HepG2 (cell line): ENCODE measurements around the gene SDR39U1. TPM values are rescaled to one million over a fixed set of nuclear protein-coding genes. Genes with fewer than 3 reads are reported as not detected.

ENCODE experiments used
- ATF1 ChIP-seq: IDR thresholded peaks from 2 replicates; pipeline ENCODE4 v1.6.1; 2016; ENCODE audit warnings: mild to moderate bottlenecking, control low read depth
- ELF1 ChIP-seq: sonication (generic); formaldehyde crosslinking; IDR thresholded peaks from 2 replicates; pipeline ENCODE4 v1.4.0; 2020; ENCODE audit warnings: missing genetic modification reagents
- ERF ChIP-seq: IDR thresholded peaks from 2 replicates; pipeline ENCODE4 v1.6.1; 2018; ENCODE audit warnings: missing biosample characterization, missing genetic modification reagents
- ETV5 ChIP-seq: IDR thresholded peaks from 2 replicates; pipeline ENCODE4 v1.6.1; 2018; ENCODE audit warnings: missing biosample characterization, missing genetic modification reagents, inconsistent platforms, borderline replicate concordance
- FOXK2 ChIP-seq: fragments of 450-650 bp; IDR thresholded peaks from 2 replicates; pipeline ENCODE4 v1.6.1; 2016
- MED1 ChIP-seq: sonication (generic); formaldehyde crosslinking; IDR thresholded peaks from 2 replicates; pipeline ENCODE4 v1.4.0; 2020; ENCODE audit warnings: missing genetic modification reagents
- NONO ChIP-seq, 2 experiments: fragments of 450-650 bp in 1 of 2; sonication (generic) in 1 of 2; formaldehyde crosslinking in 1 of 2; IDR thresholded peaks in 1 of 2; conservative IDR thresholded peaks in 1 of 2; 2 replicates each; pipeline versions ENCODE4 v1.6.1 to v1.8.0; 2017 to 2022; ENCODE audit warnings: mild to moderate bottlenecking in 1 of 2, missing genetic modification reagents in 1 of 2, moderate library complexity in 1 of 2
- POLR2AphosphoS5 ChIP-seq: IDR thresholded peaks from 2 replicates; pipeline ENCODE4 v1.6.1; 2012; ENCODE audit warnings: low read depth, low read length
- RXRB ChIP-seq: IDR thresholded peaks from 2 replicates; pipeline ENCODE4 v1.6.1; 2016; ENCODE audit warnings: borderline replicate concordance, missing genetic modification reagents, missing compliant biosample characterization
- SAFB2 ChIP-seq: sonication (generic); formaldehyde crosslinking; IDR thresholded peaks from 2 replicates; pipeline ENCODE4 v1.5.1; 2020; ENCODE audit warnings: missing genetic modification reagents, low read depth, mild to moderate bottlenecking, borderline replicate concordance
- SRF ChIP-seq: IDR thresholded peaks from 2 replicates; pipeline ENCODE4 v1.6.1; 2011; ENCODE audit warnings: mild to moderate bottlenecking, low read depth, low read length, moderate library complexity
- STAT5B ChIP-seq: sonication (generic); formaldehyde crosslinking; IDR thresholded peaks from 2 replicates; pipeline ENCODE4 v1.4.0; 2020; ENCODE audit warnings: missing genetic modification reagents
- TCF12 ChIP-seq, 2 experiments: fragments of 450-650 bp in 1 of 2; sonication (generic) in 1 of 2; formaldehyde crosslinking in 1 of 2; IDR thresholded peaks; 2 replicates each; pipeline versions ENCODE4 v1.6.1 to v1.8.0; 2017 to 2022; ENCODE audit warnings: antibody characterized with exemption in 1 of 2, mild to moderate bottlenecking in 1 of 2, missing genetic modification reagents in 1 of 2, moderate library complexity in 1 of 2
- TEAD3 ChIP-seq: optimal IDR thresholded peaks from 2 replicates; pipeline ENCODE3; 2016; ENCODE audit warnings: borderline replicate concordance
- TOE1 ChIP-seq: sonication (generic); formaldehyde crosslinking; IDR thresholded peaks from 2 replicates; pipeline ENCODE4 v1.4.0; 2020; ENCODE audit warnings: mild to moderate bottlenecking, missing genetic modification reagents
- ZGPAT ChIP-seq: IDR thresholded peaks from 2 replicates; pipeline ENCODE4 v1.6.1; 2016; ENCODE audit warnings: mild to moderate bottlenecking
- ZNF292 ChIP-seq: sonication (generic); formaldehyde crosslinking; IDR thresholded peaks from 2 replicates; pipeline ENCODE4 v1.8.1; 2022; ENCODE audit warnings: mild to moderate bottlenecking, low read depth, missing genetic modification reagents, borderline replicate concordance
- ZNF317 ChIP-seq: sonication (generic); formaldehyde crosslinking; IDR thresholded peaks from 2 replicates; pipeline ENCODE4 v1.5.0; 2020; ENCODE audit warnings: mild to moderate bottlenecking, missing genetic modification reagents
- ZNF367 ChIP-seq: sonication (generic); formaldehyde crosslinking; IDR thresholded peaks from 2 replicates; pipeline ENCODE4 v1.4.0; 2020; ENCODE audit warnings: missing genetic modification reagents, borderline replicate concordance
- ZNF407 ChIP-seq: sonication (generic); formaldehyde crosslinking; IDR thresholded peaks from one replicate; pipeline ENCODE4 v1.5.1; 2020; ENCODE audit warnings: mild to moderate bottlenecking, missing genetic modification reagents; ENCODE audit errors: not compliant biosample characterization
- ZNF737 ChIP-seq: sonication (generic); formaldehyde crosslinking; IDR thresholded peaks from 2 replicates; pipeline ENCODE4 v1.5.0; 2020; ENCODE audit warnings: missing genetic modification reagents, mild to moderate bottlenecking, borderline replicate concordance
- polyA plus RNA-seq, 8 experiments: library from polyadenylated mRNA; depleted of rRNA in 3 of 8; stranded (reverse) in 7 of 8; unstranded in 1 of 8; fragments of >200 nt; fragmentation: Illumina TruSeq in 4 of 8; extraction: Trizol in 4 of 8; gene quantifications; 2 replicates each; pipeline versions ENCODE4 v1.2.1 to v1.2.3, GENCODE V29; 2011 to 2016; ENCODE audit warnings: low read depth in 4 of 8, missing spikeins in 1 of 8, mixed read lengths in 1 of 8; ENCODE audit not compliant: insufficient read depth in 1 of 8
- total RNA-seq, 5 experiments: library from RNA; depleted of rRNA; stranded (reverse); fragments of >200 nt; fragmentation: Illumina TruSeq; extraction: Trizol; gene quantifications; 2 replicates each; pipeline ENCODE4 v1.2.3, GENCODE V29; 2016; ENCODE audit warnings: low read depth in 1 of 5

Gene SDR39U1
- total and polyA plus RNA-seq, 2 of the 13 experiments (the other 11 are each of a cell fraction or from before 2014, with no cell fraction given), result 34.4 to 129 TPM

GRCh38 chr14:24422694-24423601 is 19.6 kb downstream of the SDR39U1 start (continued):
- TF ChIP-seq ZNF407 (CRISPR knock-in tag) (peak; percentile 28), SRF (no peak), ZNF317 (CRISPR knock-in tag) (peak; percentile 95), NONO (IDR thresholded peaks at IDR 0.05) (no peak), NONO (CRISPR knock-in tag; conservative IDR thresholded peaks at IDR 0.05) (0 out of 2 replicates have a peak, but pooled peaks have one; percentile 12), ETV5 (CRISPR knock-in tag) (peak; percentile 38; the same call in 1 of the 2 replicates), ZNF367 (CRISPR knock-in tag) (no peak), ZGPAT (CRISPR knock-in tag) (no peak), TOE1 (CRISPR knock-in tag) (no peak), STAT5B (CRISPR knock-in tag) (no peak), TCF12 (IDR thresholded peaks at IDR 0.05) (no peak), TCF12 (CRISPR knock-in tag; IDR thresholded peaks at IDR 0.05) (no peak), ERF (CRISPR knock-in tag) (no peak), ATF1 (CRISPR knock-in tag) (no peak), ELF1 (peak; percentile 83), POLR2AphosphoS5 (no peak), ZNF292 (peak; percentile 34; the same call in 1 of the 2 replicates), MED1 (CRISPR knock-in tag) (no peak), RXRB (CRISPR knock-in tag) (peak; percentile 68; the same call in 1 of the 2 replicates), SAFB2 (CRISPR knock-in tag) (no peak), ZNF737 (CRISPR knock-in tag) (no peak), FOXK2 (no peak), TEAD3 (CRISPR knock-in tag) (peak; percentile 57)
